Body of pancreas (tissue), 4 donors: ENCODE results near the gene C11orf68.

Experiments
- CTCF ChIP-seq, 7 experiments: fragments of 450-650 bp in 4 of 7; fragments of 200-600 bp in 3 of 7; sonication (generic) in 3 of 7; IDR thresholded peaks; one replicate each; pipeline ENCODE4 v1.5.1; 2016 to 2019; ENCODE audit warnings: antibody characterized with exemption in 7 of 7
- POLR2A ChIP-seq, 3 donors: fragments of 450-650 bp; IDR thresholded peaks; one replicate each; pipeline ENCODE4 v1.6.1; 2016; ENCODE audit warnings: antibody characterized with exemption in 3 of 3, mild to moderate bottlenecking in 2 of 3

GRCh38 chr11:65887723-65888162 is 31.1 kb downstream of the C11orf68 start:
- no peak for TF ChIP-seq POLR2A (IDR thresholded peaks at IDR 0.05)
- no peak for TF ChIP-seq CTCF (IDR thresholded peaks at IDR 0.05)
